GM12878 (cell line): Measurements from ENCODE around the gene SYNGAP1. TPM values are rescaled to one million over a fixed set of nuclear protein-coding genes. Genes with fewer than 3 reads are reported as not detected.

Experiments
- ATAC-seq: fragments of 200-7000 bp; cut with Tn5 transposase; 3 replicates; pipeline ENCODE4 v1.9.1; 2020; ENCODE audit warnings: mild to moderate bottlenecking, moderate library complexity
- BruUV-seq: library from RNA; stranded (reverse); fragments of 400-500 nt; replicated peaks from 2 replicates; lab custom pipeline; 2021; lab: Mats Ljungman, UMichigan
- CTCF ChIA-PET: fragments of 300-600 bp; sonication (Branson Sonifier 250); formaldehyde crosslinking; extraction: SDS; loops from one replicate; lab custom pipeline; 2021; ENCODE audit warnings: inconsistent platforms; lab: Yijun Ruan, JAX
- POLR2A ChIA-PET: fragments of 350-600 bp; formaldehyde crosslinking; extraction: SDS; loops from one replicate; lab custom pipeline; 2021; ENCODE audit warnings: inconsistent platforms; lab: Charles Lee
- RAD21 ChIA-PET: fragments of 300-600 bp; sonication (Branson Sonifier 250); formaldehyde crosslinking; loops from one replicate; lab custom pipeline; 2023; ENCODE audit warnings: antibody characterized with exemption; ENCODE audit not compliant: unreplicated experiment; lab: Charles Lee
- SMC1A ChIA-PET: fragments of 300-600 bp; sonication (Branson Sonifier 250); formaldehyde crosslinking; loops from one replicate; lab custom pipeline; 2023; ENCODE audit not compliant: unreplicated experiment, uncharacterized antibody; lab: Charles Lee
- DNase-seq: peaks from one replicate; pipeline ENCODE4 v3.0.0-alpha.2; 2011; ENCODE audit warnings: low read depth, low spot score
- FAIRE-seq: peaks from 3 replicates; lab custom pipeline; 2011; peaks lifted over from hg19 to GRCh38; lab: Jason Lieb, UNC
- H2AFZ ChIP-seq: 2 replicates; pipeline ENCODE4 v1.6.0; 2011; ENCODE audit warnings: low read depth, low read length, control low read depth; ENCODE audit not compliant: control insufficient read depth
- H3K27ac ChIP-seq: 2 replicates; pipeline ENCODE4 v1.5.1; 2011; ENCODE audit warnings: control low read depth; ENCODE audit not compliant: control insufficient read depth, insufficient read depth
- H3K27me3 ChIP-seq, 2 experiments: replicated peaks in 1 of 2; 2 replicates each; pipeline versions ENCODE4 v1.6.0 to v1.6.1; 2011; ENCODE audit warnings: low read length in 1 of 2; ENCODE audit not compliant: control insufficient read depth in 2 of 2, insufficient read depth in 2 of 2
- H3K36me3 ChIP-seq, 2 experiments: 2 replicates each; pipeline ENCODE4 v1.5.1; 2011; ENCODE audit warnings: low read length in 1 of 2; ENCODE audit not compliant: control insufficient read depth in 2 of 2, insufficient read depth in 2 of 2
- H3K4me1 ChIP-seq: 2 replicates; pipeline ENCODE4 v1.6.1; 2011; ENCODE audit warnings: mild to moderate bottlenecking, low read length, moderate library complexity, mixed read lengths; ENCODE audit not compliant: control insufficient read depth, insufficient read depth
- H3K4me2 ChIP-seq: 2 replicates; pipeline ENCODE4 v1.6.0; 2011; ENCODE audit warnings: control low read depth; ENCODE audit not compliant: control insufficient read depth, insufficient read depth
- H3K4me3 ChIP-seq: fragments of 200-600 bp; sonication (generic); 2 replicates; pipeline ENCODE4 v1.5.1; 2016
- H3K79me2 ChIP-seq: 2 replicates; pipeline ENCODE4 v1.6.0; 2011; ENCODE audit warnings: low read length; ENCODE audit not compliant: control insufficient read depth, insufficient read depth
- H3K9ac ChIP-seq: 2 replicates; pipeline ENCODE4 v1.8.0; 2011; ENCODE audit warnings: low read length, control low read depth, mixed read lengths; ENCODE audit not compliant: control insufficient read depth, insufficient read depth
- H3K9me3 ChIP-seq: replicated peaks from 3 replicates; pipeline ENCODE4 v1.5.1; 2011; ENCODE audit warnings: mild to moderate bottlenecking, low read length; ENCODE audit not compliant: control insufficient read depth, insufficient read depth
- H4K20me1 ChIP-seq: 2 replicates; pipeline ENCODE4 v1.6.0; 2011; ENCODE audit not compliant: control insufficient read depth, insufficient read depth
- BHLHE40 ChIP-seq, 2 experiments: fragments of 450-650 bp in 1 of 2; IDR thresholded peaks; 2 replicates each; pipeline ENCODE4 v1.6.1; 2011 to 2017; ENCODE audit warnings: low read depth in 2 of 2, borderline replicate concordance in 1 of 2, improper control_type of control experiment in 1 of 2, low read length in 1 of 2, mild to moderate bottlenecking in 1 of 2
- CBX5 ChIP-seq: sonication (generic); IDR thresholded peaks from 2 replicates; pipeline ENCODE4 v1.6.1; 2016; ENCODE audit warnings: low read depth, moderate library complexity, mild to moderate bottlenecking, inconsistent platforms
- CREM ChIP-seq: IDR thresholded peaks from 2 replicates; pipeline ENCODE4 v1.6.1; 2014; ENCODE audit warnings: antibody characterized with exemption, low read depth
- FOXM1 ChIP-seq: IDR thresholded peaks from 2 replicates; pipeline ENCODE4 v1.6.1; 2012; ENCODE audit warnings: low read depth, mild to moderate bottlenecking, inconsistent platforms, low read length, moderate library complexity
- HSF1 ChIP-seq: fragments of 150-350 bp; IDR thresholded peaks from 2 replicates; pipeline ENCODE4 v1.6.1; 2014; ENCODE audit warnings: mild to moderate bottlenecking, low read depth, low read length
- KAT2A ChIP-seq: conservative IDR thresholded peaks from 2 replicates; pipeline ENCODE4 v1.6.1; 2011; ENCODE audit warnings: low read depth, low read length; ENCODE audit not compliant: control insufficient read depth
- MTA2 ChIP-seq: fragments of 450-650 bp; IDR thresholded peaks from 2 replicates; pipeline ENCODE4 v1.6.1; 2016; ENCODE audit warnings: low read depth, mild to moderate bottlenecking, moderate library complexity
- MYC ChIP-seq: IDR thresholded peaks from 2 replicates; pipeline ENCODE4 v1.6.1; 2011; ENCODE audit warnings: mild to moderate bottlenecking, low read length, moderate library complexity, inconsistent platforms; ENCODE audit not compliant: insufficient read depth, insufficient replicate concordance, insufficient read length, severe bottlenecking
- NBN ChIP-seq: fragments of 450-650 bp; IDR thresholded peaks from 2 replicates; pipeline ENCODE4 v1.6.1; 2016
- NR2C1 ChIP-seq: fragments of 450-650 bp; IDR thresholded peaks from 2 replicates; pipeline ENCODE4 v1.6.1; 2017; ENCODE audit warnings: antibody characterized with exemption, mild to moderate bottlenecking, moderate library complexity
- ZBTB40 ChIP-seq: fragments of 450-650 bp; IDR thresholded peaks from 2 replicates; pipeline ENCODE4 v1.6.1; 2016; ENCODE audit warnings: mild to moderate bottlenecking, moderate library complexity, borderline replicate concordance
- ZNF24 ChIP-seq: fragments of 450-650 bp; IDR thresholded peaks from 2 replicates; pipeline ENCODE4 v1.6.1; 2017; ENCODE audit warnings: antibody characterized with exemption, mild to moderate bottlenecking
- ZNF384 ChIP-seq: IDR thresholded peaks from 2 replicates; pipeline ENCODE4 v1.6.1; 2012; ENCODE audit warnings: low read depth, mild to moderate bottlenecking, low read length, improper control_type of control experiment, borderline replicate concordance
- WGBS: methylation state at CpG from one replicate; pipeline ENCODE4 v1.1.6; 2016; ENCODE audit warnings: low lambda C conversion rate; ENCODE audit not compliant: insufficient replicate concordance, insufficient coverage; ENCODE audit errors: missing lambda C conversion rate; 5-methylcytosine and 5-hydroxymethylcytosine counted together
- in situ Hi-C: fragments of 300-500 bp; cut with MboI; formaldehyde crosslinking; loops from 9 replicates; pipeline ENCODE4 v1.14.3; 2018; ENCODE audit warnings: mixed read lengths
- intact Hi-C: fragments of 100-400 bp; cut with micrococcal nuclease; formaldehyde crosslinking; loops from one replicate; pipeline ENCODE4 v1.14.2; 2022; ENCODE audit not compliant: unreplicated experiment
- polyA plus RNA-seq, 11 experiments: library from polyadenylated mRNA; depleted of rRNA in 4 of 11; unstranded in 6 of 11; stranded (reverse) in 5 of 11; fragments of >200 nt; fragmentation: Nextera tagmentation in 4 of 11; fragmentation: Illumina TruSeq in 1 of 11; extraction: Ambion mirVana in 4 of 11; extraction: Trizol in 1 of 11; gene quantifications; 1 replicate in 1 of 11; 2 replicates in 10 of 11; pipeline versions ENCODE4 v1.2.1 to v1.2.3, GENCODE V29; 2011 to 2016; ENCODE audit warnings: inconsistent platforms in 2 of 11, missing spikeins in 2 of 11, low read depth in 1 of 11
- total RNA-seq, 4 experiments: library from RNA; depleted of rRNA in 3 of 4; stranded (reverse); fragments of >200 nt in 3 of 4; fragmentation: Illumina TruSeq in 1 of 4; extraction: Trizol in 1 of 4; gene quantifications; 2 replicates each; pipeline versions ENCODE4 v1.2.1 to v1.2.3, GENCODE V29; 2013 to 2021

SYNGAP1 gene
- total and polyA plus RNA-seq, 10 of the 15 experiments (the other 5 are each of a cell fraction or from before 2014, with no cell fraction given) = 0.05 to 9.2 (median 1.2) TPM

- Histone ChIP-seq H2AFZ (no peak overlapping the region), H3K9me3 (no peaks in the 10 kb centered on the region), H3K4me3 (no peak overlapping the region), H3K79me2 (peaks cover 14% of the 10 kb centered on the region), H3K27ac (no peak overlapping the region), H3K36me3 (no peaks in the 10 kb centered on the region), H3K27me3 (no peaks in the 10 kb centered on the region; a peak in 2 of 4 replicates), H3K4me1 (peaks cover 25% of the 10 kb centered on the region), H3K9ac (no peak overlapping the region), H3K4me2 (no peak overlapping the region), H4K20me1 (no peaks in the 10 kb centered on the region)
- 100% methylated on average over 2 of the region's 2 CpGs for WGBS
- no peak for DNase-seq
- in situ Hi-C loops (no loop called here), intact Hi-C loops (no loop called here)
- SMC1A ChIA-PET = no interaction called here
- FAIRE-seq = no peak
- 0 out of 2 replicates have a peak, but pooled peaks have one; percentile 3 for TF ChIP-seq ZBTB40
- no peak for TF ChIP-seq ZNF384
- ATAC-seq = no peak
- RAD21 ChIA-PET = no interaction called here
- POLR2A ChIA-PET = no interaction called here
- no TSS peak for BruUV-seq
- CTCF ChIA-PET = no interaction called here
Observed at GRCh38 chr6:33421344-33421643, 1.4 kb downstream of the SYNGAP1 start.

- in situ Hi-C loops = no loop called here
- intact Hi-C loops = no loop called here
- no TSS peak for BruUV-seq
Observed at GRCh38 chr6:33423777-33424176, 3.9 kb downstream of the SYNGAP1 start.

More at GRCh38 chr6:33423777-33424176, 3.9 kb downstream of the SYNGAP1 start:
- ChIA-PET SMC1A (no interaction called here), CTCF (interaction anchor here (1.2 kb wide), 2 partner anchors 10 to 106 kb away, joined by 3 read pairs; partner anchors contain the start of gene ZBTB22), POLR2A (no interaction called here), RAD21 (no interaction called here)
- H3K4me2 ChIP-seq = no peak overlapping the region
- DNase-seq (no peak), FAIRE-seq (no peak)
- 92% methylated on average over 2 of the region's 2 CpGs for WGBS
- no peak overlapping the region for H3K4me3 ChIP-seq
- H2AFZ ChIP-seq = no peak overlapping the region
- H3K36me3 ChIP-seq = no peaks in the 10 kb centered on the region
- H3K9ac ChIP-seq = no peak overlapping the region
- H3K4me1 ChIP-seq = peaks cover 28% of the 10 kb centered on the region
- H3K79me2 ChIP-seq = peaks cover 1% of the 10 kb centered on the region; the same call in 1 of the 2 replicates
- H3K27me3 ChIP-seq = no peaks in the 10 kb centered on the region; a peak in 2 of 4 replicates
- H3K9me3 ChIP-seq = no peaks in the 10 kb centered on the region
- H3K27ac ChIP-seq = no peak overlapping the region
- TF ChIP-seq ZNF24 = no peak
- TF ChIP-seq NR2C1 = no peak
- no peak for TF ChIP-seq HSF1
- TF ChIP-seq MYC = no peak
- TF ChIP-seq CBX5 = no peak
- no peak for TF ChIP-seq MTA2
- no peak for TF ChIP-seq FOXM1
- TF ChIP-seq BHLHE40 (IDR thresholded peaks at IDR 0.05; ENCODE audit: borderline replicate concordance in 1 of 2, low read depth in 2 of 2, low read length in 1 of 2) = no peak
- no peak for TF ChIP-seq ZNF384
- no peak for TF ChIP-seq KAT2A
- TF ChIP-seq NBN = no peak
- no peak for TF ChIP-seq CREM
- TF ChIP-seq, all 136 proteins: peak for 0
- ATAC-seq = no peak
- H4K20me1 ChIP-seq = no peaks in the 10 kb centered on the region
